Measurements from ENCODE around the gene MYOZ2.

Gene MYOZ2

DNA sequence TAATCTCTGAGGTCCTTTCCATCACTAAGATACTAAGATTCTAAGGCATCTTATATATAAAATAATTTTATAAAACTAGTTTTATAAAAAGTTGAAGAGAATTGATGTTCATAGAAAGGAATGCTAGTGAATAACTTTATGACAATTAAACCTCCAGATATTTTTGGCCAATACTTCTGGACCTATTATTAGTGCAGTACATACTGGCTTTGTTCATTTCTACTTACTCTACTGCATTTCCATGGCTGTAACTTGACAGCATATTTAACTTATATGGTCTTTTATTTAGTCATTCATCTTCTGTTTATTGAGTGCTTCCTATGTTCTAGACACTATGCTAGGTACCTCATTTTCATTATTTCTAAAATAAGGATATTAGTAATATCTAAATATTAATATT, 70.1 kb downstream of the MYOZ2 start:
- DNase-seq = no peak

DNA sequence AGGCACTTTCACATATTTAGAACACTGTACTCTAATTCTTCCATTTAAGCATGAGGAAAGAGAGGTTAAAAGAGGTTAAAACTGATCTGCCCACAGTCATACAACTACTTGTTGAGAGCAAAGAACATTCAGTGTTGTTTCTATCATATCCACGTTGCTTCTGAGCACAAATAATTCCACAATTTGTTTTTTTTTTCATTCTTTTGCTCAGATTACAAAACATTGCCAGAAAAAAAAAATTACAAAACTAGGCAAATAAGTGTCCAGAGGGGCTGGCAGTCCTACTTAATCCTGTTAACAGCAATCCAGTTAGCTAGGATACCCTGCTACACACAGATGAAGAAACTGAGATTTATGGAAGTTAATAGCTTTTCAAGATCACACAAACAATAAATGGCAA, 70.5 kb downstream of the MYOZ2 start:
- DNase-seq = no peak

DNA sequence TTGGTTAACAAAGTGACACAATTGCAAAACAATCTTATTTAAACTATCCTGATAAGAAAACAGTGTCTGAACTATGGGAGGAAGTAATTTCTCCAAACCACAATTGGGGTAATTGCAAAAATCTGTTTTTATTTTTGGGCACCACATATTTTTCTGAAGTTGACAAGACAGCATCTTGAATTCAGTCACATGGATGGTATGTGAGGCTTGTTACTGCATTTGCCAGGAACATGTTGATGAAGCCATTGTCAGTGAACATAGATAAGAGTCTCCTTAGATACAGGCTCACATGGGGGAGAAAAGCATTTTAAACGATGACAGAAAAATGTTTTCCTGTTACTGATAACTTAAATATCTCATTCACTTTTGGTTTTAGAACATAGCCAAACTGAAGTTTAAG, 71.4 kb downstream of the MYOZ2 start:
- no peak for DNase-seq

DNA sequence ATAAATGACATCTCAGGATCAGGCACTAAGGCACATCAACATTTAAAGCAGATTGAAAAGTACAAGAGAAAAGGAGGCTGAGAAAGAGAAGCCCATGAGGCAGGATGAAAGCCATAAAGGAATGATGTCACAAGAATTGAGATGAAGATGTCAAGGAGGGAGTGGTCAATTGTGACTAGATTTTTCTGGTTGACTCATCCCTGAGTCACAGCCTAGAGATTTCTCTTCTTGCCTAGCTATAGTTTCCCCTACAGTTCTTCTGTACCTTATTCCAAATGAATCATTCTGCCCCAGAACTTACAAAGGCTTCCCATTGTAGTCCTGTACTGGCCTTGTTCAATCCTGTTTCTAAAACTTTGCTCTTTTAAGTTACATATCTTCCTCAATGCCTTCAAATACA, 73.4 kb downstream of the MYOZ2 start:
- DNase-seq = peak; percentile 40

DNA sequence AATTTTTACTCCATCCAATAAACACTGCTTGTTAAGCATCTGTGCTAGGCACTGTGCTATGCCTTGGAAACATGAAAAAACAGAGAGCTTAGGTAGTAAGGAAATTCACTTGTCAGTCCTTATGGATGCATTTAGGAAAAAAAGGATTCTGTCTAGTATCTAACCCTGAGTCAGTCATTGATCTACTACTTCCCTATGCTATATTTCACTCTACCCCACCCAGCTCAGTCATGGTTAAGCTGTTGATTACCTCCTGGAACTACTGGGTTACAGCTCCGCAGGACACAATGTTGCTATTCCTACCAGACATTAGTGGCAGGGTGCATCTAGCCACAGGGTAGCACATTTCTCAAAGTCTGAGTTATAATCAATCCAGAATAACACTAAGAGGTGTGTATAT, 74.0 kb downstream of the MYOZ2 start:
- no peak for DNase-seq

DNA sequence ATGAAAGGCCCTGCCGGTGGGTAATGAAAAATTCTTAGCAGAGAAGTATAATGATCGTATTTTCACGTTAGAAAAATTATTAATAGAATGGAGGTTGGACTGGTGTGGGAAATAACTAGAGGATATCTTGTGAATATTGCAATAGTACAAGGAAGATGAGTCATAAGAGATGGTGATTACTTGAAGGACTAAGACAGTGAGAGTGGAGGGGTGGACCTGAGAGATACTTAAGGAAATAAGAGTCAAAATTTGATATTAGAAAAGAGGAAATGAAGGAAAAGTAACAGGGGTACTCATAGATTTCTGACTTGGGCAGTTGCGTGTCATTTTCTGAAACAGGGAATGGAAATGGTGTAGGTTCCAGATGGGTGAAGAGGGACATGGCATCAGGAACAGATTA, 75.1 kb downstream of the MYOZ2 start:
- no peak for DNase-seq

DNA sequence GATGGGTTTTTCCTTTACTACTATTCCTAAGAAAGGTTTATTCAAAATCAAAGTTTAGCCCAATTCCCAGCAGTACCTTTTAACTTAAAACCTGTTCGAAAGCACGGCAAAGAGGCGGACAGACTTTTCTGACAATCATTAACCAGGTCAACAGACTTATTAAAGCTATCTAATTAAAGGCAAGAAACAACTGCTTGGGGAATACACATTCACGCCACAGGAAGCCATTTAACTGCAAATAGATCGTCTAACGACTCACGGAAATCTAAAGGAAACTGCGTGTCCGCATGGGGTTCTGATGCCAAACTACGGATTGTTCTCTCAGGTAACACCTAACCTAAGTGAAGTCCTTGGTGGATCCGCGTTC, 76.2 kb downstream of the MYOZ2 start:
- no peak for DNase-seq

DNA sequence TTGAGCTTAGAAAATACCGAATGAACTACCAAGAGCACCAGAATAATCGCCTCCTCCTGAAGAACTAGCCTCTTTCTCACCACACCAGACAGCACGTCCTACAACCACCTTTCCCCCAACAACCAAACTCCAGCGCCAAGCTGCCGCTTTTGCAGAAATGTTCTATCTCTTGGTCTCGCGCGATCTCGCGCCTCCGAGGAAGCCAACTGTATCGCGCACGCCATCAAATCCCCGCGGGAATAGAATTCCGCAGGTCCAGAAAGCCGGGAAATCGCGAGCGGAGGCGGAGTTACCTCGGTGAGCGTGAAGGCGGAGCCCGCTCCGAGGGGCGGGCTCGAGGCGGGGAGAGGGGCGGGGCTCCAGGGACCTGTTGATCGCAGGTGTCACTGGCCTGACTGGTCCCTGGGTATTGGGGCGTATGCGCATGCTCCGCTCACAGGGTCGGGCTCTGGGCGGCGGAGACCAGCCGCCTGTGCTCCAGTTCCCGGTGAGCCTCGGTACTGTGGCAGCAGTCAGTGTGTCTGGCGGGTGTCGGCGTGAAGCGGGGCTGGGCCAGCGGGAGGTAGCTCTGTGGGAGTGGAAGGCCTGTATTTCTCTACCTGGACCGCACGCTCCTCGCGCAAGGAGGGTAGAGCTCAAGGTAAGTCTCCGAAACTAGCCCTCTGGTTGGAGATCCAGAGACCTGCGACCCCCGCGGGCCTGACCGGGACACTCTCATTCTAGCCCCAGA, 76.8 kb downstream of the MYOZ2 start, which contains the start of gene USP53:
Gene USP53 (plus strand): TSS at position 480 of the 730 bp plus-strand sequence. CDS start 27,047 bp downstream, outside the sequence.
- DNase-seq = peak; percentile 98

DNA sequence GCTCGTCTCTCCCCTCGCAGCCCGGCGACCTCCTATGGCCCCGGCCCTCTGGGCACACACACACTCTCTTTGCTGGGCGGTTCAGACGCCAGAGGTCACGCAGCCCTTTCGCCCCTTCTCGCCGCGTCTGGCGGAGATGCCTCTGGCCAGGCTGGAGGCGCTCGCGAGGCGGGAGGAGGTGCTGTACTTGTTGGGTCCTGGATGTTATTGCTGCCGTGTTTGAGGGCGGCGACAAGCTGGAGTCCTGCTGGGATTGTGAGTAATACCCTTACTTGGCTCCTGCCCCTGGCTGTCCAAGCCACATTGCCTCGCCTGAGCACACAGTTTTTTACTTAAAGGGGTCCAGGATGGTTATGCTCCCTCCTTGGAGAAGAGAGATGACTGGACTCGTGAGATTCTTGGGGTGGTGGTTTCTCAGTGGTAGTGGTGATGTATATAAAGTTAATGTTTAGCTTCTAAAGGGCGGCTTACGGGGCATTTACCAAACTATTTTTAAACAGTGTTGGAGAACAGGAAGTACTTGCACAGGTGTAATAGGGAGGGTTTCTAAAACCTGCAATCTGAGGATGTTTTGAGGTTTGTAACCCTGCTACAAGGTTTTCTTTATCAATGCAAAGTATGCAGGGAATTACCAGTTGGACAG, 77.5 kb downstream of the MYOZ2 start:
- DNase-seq = peak; percentile 52

DNA sequence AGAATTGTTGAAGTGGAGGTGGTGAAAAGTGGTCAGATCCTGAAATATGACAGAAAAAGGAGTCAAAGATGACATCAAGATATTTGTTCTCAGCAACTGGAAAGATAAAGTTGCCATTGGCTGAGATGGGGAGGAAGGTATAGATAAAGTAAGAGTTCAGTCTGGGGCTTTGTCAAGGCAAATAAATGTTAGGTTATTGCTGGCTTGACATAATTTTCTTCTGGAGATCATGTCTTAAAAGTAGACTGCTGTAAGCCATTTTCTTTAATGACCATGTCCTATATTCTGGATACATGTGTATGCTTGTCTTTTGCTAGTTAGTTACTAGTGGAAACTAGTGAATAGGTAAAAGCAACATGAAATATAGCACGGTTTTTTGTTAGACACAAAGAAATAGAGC, 82.5 kb downstream of the MYOZ2 start:
- no peak for DNase-seq

DNA sequence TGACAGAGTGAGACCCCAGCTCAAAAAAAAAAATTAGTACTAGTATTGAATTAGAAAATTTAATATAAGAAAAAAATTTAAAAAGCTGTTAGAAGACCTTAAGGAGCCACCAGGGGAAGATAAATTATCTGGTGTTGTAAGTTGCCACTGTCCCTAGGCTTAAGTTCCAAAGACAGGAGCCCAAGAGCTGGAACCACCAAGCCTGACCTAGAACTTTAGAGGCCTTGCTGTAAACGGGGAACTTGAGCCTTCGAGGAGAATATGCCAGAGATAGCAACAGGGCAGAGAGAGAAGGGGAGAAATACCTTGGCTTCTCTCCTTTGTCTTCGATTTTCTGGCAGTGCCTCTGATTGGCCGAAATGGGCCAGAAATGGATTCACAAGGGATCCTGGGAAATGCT, 85.8 kb downstream of the MYOZ2 start:
- no peak for DNase-seq

DNA sequence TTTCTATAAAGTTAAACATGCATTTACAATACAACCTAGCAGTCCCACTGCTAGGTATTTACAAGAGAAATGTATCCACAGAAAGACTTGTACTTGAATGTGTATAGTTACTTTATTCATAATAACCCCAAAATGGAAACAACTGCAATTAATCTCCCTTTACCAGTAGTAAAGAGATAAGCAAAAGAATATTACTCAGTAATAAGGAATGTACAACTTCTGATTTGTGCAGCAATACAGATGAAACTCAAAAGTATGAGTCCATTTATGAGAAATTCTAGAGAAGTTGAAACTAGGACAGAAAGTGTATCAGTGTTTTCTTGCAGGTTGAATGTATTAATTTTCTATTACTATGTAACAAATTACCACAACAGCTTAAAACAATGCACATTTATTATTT, 92.1 kb downstream of the MYOZ2 start:
- DNase-seq = no peak

DNA sequence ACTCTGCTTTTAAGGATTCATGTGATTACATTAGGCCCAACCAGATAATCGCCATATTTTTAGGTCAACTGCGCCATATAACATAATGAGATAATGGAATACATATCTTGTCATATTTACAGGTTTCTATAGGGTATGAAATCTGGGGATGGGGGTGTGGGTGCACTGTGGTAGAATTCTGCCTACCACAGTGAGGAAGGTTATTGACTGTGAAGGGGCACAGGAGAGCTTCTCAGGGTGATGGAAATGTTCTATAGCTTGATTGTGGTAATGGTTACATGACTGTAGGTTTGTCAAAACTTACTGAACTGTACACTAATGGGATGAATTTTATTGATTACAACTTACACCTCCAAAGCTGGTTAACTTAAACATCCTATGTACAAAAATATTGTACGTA, 92.8 kb downstream of the MYOZ2 start:
- no peak for DNase-seq

DNA sequence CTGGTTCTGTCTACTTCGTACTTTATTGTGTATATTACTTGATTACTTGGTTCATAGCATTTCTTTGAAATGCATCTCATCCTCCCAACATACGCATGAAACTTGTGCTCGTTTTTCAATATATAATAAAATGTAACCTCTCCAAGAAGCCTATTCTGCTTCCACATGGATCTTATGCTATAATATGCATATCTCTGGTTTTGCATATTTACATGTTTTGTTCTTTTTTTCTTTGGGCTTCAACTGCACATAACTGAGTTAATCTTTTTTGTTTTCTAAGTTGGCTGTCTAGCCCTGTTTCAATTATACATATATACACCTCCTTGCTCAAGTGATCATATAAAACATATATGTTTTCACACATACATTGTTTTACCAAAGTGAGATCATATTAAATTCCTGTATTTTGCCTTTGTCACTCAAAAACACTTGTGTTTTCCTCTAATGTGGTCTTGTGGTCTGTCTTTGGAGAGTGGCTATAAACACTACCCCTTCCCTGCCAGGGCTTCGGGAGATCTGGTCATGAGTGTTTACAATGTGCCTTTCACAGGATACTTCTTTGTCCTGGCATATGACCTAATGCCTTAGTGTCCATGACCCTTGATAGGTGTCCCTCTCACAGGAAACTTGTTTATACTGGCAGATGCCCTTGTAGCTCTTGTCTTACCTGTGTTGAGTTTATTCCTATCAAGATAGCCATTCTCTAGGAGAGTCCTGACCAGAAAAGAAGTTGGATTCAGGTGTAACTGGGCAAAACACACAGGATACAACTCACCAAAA, 94.5 kb downstream of the MYOZ2 start:
- no peak for DNase-seq

DNA sequence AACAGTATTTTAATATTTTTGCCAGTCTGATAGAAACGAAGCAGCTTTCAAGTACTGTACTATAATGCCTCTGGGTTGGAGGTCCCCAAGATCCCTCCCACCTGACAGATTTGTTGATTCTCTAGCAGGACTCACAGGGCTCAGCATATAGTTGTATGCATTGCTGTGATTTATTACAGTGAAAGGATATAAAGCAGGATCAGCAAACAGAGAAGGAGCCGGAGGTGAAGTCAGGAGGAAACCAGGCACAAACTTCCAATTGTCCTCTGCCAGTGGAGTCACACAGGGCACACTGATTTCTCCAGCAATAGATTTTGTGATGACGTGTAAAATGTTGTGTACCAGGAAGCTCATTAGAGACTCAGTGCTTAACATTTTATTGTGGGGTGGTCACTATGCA, 95.9 kb downstream of the MYOZ2 start:
- DNase-seq = no peak

DNA sequence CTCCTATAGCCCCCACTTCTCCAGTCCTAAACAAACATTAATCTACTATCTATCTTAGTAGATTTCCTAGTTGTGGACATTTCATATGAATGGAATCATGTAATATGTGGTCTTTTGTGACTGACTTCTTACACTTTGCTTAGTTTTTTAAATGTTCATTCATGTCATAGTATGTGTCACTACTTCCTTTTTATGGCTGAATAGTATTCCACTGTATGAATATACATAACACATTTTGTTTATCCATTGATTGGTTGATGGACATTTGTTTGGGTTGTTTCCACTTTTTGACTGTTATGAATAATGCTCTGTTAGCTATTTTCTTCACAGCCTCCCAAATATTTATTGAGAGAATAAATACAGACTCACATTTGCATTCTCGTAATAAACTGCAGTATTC, 96.7 kb downstream of the MYOZ2 start:
- no peak for DNase-seq

DNA sequence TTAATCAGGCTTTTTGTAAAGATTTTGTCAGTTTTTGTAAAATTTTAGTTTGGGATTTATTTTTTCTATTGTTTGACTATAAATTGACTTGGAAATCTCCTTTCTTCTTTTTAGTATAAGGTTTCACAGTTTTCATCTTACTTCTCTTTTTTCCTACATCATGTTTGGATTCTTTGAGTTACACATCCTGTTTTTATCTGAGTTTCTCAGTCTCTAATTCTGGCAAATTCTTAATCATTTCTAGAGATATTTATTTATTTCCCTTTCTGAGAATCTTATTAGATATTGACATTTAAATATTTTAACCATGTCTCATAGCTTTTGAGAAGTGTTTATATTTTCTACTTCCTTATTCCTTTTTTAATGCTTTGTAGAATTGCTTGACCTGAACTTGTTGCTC, 97.6 kb downstream of the MYOZ2 start:
- DNase-seq = no peak

DNA sequence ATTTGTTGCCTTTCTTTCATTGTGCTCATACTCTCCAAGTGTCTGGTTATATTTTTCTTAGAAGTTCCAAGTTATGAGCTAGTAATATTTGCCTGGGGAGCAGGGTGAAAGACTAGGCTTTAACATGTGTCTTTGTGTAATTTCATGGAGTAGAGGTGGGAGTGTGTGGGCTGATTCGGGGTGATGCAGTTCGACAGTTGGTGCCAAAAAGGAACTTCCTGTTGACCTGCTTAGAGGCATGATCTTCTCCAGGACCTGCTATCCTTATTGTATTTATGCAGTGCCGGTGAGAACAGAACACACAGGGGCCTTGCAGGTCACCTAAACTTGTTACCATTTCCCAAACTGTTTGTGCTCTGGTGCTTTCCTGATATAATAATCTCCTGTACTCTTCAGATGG, 98.1 kb downstream of the MYOZ2 start:
- no peak for DNase-seq

DNA sequence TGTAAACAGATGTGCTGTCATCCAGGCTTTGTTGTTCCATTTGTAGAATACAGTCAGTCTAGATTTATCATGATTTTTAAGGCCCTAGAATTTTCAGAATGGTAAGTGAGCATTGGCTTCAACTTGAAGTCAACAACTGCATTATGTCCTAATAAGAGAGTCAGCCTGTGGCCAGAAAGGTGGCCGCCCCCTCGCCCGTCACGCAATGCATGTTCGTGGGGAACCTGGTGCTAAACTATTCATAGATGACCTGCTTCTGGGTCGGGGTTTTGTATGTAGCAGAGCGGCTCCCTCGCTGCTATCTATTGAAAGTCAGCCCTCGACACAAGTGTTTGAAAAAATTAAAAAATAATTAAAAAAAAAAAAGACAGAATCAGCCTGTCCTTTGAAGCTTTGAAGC, 101.6 kb downstream of the MYOZ2 start:
- DNase-seq = no peak
